Neuronal stem cell (in vitro differentiated cells): ENCODE measurements around the gene C1QTNF6.

ENCODE experiments used
- DNase-seq: peaks from one replicate; pipeline ENCODE4 v3.0.0-alpha.2; 2013; ENCODE audit warnings: low spot score
- H2AFZ ChIP-seq: one replicate; pipeline ENCODE4 v1.6.1; 2013; ENCODE audit warnings: mild to moderate bottlenecking, low read length, inconsistent platforms
- H2AK5ac ChIP-seq: 2 replicates; pipeline ENCODE4 v1.6.1; 2013; ENCODE audit warnings: low read depth, mild to moderate bottlenecking, inconsistent platforms, low read length, moderate library complexity, mixed read lengths
- H2BK120ac ChIP-seq: 2 replicates; pipeline ENCODE4 v1.6.1; 2013; ENCODE audit warnings: low read depth, mild to moderate bottlenecking, inconsistent platforms, low read length, moderate library complexity, mixed read lengths
- H2BK12ac ChIP-seq: one replicate; pipeline ENCODE4 v1.6.1; 2013; ENCODE audit warnings: low read length, inconsistent platforms
- H2BK15ac ChIP-seq: 2 replicates; pipeline ENCODE4 v1.6.1; 2013; ENCODE audit warnings: mild to moderate bottlenecking, low read length, inconsistent platforms, mixed read lengths
- H2BK5ac ChIP-seq: one replicate; pipeline ENCODE4 v1.6.1; 2013; ENCODE audit warnings: inconsistent platforms, mild to moderate bottlenecking, low read length, moderate library complexity
- H3K14ac ChIP-seq: one replicate; pipeline ENCODE4 v1.6.1; 2013; ENCODE audit warnings: low read length, inconsistent platforms
- H3K18ac ChIP-seq: 2 replicates; pipeline ENCODE4 v1.6.1; 2013; ENCODE audit warnings: low read length, inconsistent platforms
- H3K23ac ChIP-seq: 2 replicates; pipeline ENCODE4 v1.6.1; 2013; ENCODE audit warnings: low read depth, mild to moderate bottlenecking, mixed read lengths, low read length, inconsistent platforms; ENCODE audit not compliant: poor library complexity
- H3K27ac ChIP-seq: replicated peaks from 3 replicates; pipeline ENCODE4 v1.5.1; 2013; ENCODE audit warnings: low read length, inconsistent platforms
- H3K27me3 ChIP-seq, 3 experiments: 2 replicates each; pipeline ENCODE4 v1.6.1; 2013; ENCODE audit warnings: low read length in 3 of 3, mild to moderate bottlenecking in 2 of 3, inconsistent platforms in 1 of 3, low read depth in 1 of 3, mixed read lengths in 1 of 3, moderate library complexity in 1 of 3; ENCODE audit not compliant: control insufficient read depth in 3 of 3, insufficient read depth in 3 of 3
- H3K36me3 ChIP-seq, 2 donors: replicated peaks in 1 of 2; 2 replicates each; pipeline ENCODE4 v1.6.1; 2013; ENCODE audit warnings: low read length in 2 of 2; ENCODE audit not compliant: control insufficient read depth in 2 of 2, insufficient read depth in 2 of 2
- H3K4ac ChIP-seq: 2 replicates; pipeline ENCODE4 v1.6.1; 2013; ENCODE audit warnings: inconsistent platforms, mild to moderate bottlenecking, low read length, moderate library complexity
- H3K4me1 ChIP-seq, 2 donors: 1 replicate in 1 of 2; 2 replicates in 1 of 2; pipeline ENCODE4 v1.6.1; 2013; ENCODE audit warnings: low read length in 2 of 2, low read depth in 1 of 2; ENCODE audit not compliant: control insufficient read depth in 2 of 2, insufficient read depth in 1 of 2
- H3K4me2 ChIP-seq: one replicate; pipeline ENCODE4 v1.6.1; 2013; ENCODE audit warnings: mild to moderate bottlenecking, low read length, inconsistent platforms; ENCODE audit not compliant: insufficient read depth, poor library complexity, severe bottlenecking
- H3K4me3 ChIP-seq, 2 donors: 2 replicates each; pipeline ENCODE4 v1.5.1; 2013; ENCODE audit warnings: low read length in 2 of 2, mild to moderate bottlenecking in 2 of 2, inconsistent platforms in 1 of 2, moderate library complexity in 1 of 2
- H3K79me1 ChIP-seq: one replicate; pipeline ENCODE4 v1.6.1; 2013; ENCODE audit warnings: low read depth, mild to moderate bottlenecking, inconsistent platforms, low read length, moderate library complexity
- H3K9ac ChIP-seq: one replicate; pipeline ENCODE4 v1.6.1; 2013; ENCODE audit warnings: mild to moderate bottlenecking, low read depth, low read length, inconsistent platforms; ENCODE audit not compliant: poor library complexity
- H3K9me3 ChIP-seq, 2 donors: replicated peaks in 1 of 2; 2 replicates each; pipeline versions ENCODE3 to v1.6.1; 2013; ENCODE audit warnings: low read length in 2 of 2, mild to moderate bottlenecking in 2 of 2, inconsistent platforms in 1 of 2, low read depth in 1 of 2, mixed read lengths in 1 of 2, moderate library complexity in 1 of 2; ENCODE audit not compliant: control insufficient read depth in 2 of 2, insufficient read depth in 1 of 2
- H4K8ac ChIP-seq: one replicate; pipeline ENCODE4 v1.6.1; 2013; ENCODE audit warnings: low read depth, mild to moderate bottlenecking, inconsistent platforms, low read length, moderate library complexity
- H4K91ac ChIP-seq: one replicate; pipeline ENCODE4 v1.6.1; 2013; ENCODE audit warnings: low read length, low read depth, mild to moderate bottlenecking, inconsistent platforms; ENCODE audit not compliant: poor library complexity
- WGBS, 2 donors: extraction: QIAGEN DNeasy Blood & Tissue Kit; methylation state at CpG; one replicate each; pipeline ENCODE4 v1.1.7; 2013; ENCODE audit warnings: missing lambda C conversion rate in 2 of 2, mixed read lengths in 1 of 2; ENCODE audit not compliant: insufficient read length in 2 of 2, insufficient replicate concordance in 1 of 2; ENCODE audit errors: extremely low coverage in 2 of 2; 5-methylcytosine and 5-hydroxymethylcytosine counted together

The C1QTNF6 gene

DNA sequence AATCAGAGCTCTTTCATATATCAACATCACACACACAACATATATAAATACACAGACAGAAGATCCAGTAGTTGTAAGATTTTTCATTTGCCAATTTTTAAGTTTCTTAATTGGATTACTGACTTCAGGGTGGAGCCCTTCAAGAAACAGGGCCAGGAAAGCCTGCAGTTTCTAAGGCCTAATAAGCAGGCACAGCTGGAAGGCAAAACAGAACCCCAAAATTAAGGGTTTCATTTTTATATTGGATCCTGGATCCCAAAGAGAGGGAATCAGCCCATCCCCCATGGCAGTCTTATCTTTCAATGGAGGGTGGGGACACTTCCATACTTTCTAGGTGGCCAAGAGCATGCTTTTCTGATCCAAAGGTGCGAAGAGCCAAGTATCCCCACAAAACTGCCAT, 4.7 kb upstream of the C1QTNF6 start:
- no peak overlapping the region for H3K14ac ChIP-seq

DNA sequence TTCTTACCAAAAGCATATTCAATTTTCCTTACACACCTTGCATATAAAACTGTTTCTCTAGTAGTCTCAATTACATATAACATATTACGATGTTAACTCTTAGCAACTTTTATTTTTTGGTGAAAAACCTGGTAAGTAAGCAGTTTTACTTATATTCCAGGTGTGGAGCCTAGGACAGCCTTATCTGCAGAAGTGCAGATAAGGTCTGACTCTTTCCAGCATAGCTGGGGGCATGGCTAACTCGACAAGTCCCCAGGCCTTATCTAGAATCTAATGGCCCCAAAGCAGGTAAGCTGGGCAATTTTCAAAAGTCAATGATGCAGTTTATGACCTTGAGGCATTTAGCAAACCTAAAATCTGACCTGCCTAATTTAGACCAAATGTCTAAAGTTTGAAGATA, 4.2 kb upstream of the C1QTNF6 start:
- no peak overlapping the region for H3K14ac ChIP-seq
- H3K36me3 ChIP-seq: peaks cover 0 to 4% of the 10 kb centered on the region in 2 donors
- H3K4ac ChIP-seq: no peak overlapping the region
- H3K9ac ChIP-seq: no peak overlapping the region
- H3K23ac ChIP-seq: no peak overlapping the region
- no peak overlapping the region for H2BK15ac ChIP-seq
- no peaks in the 10 kb centered on the region for H3K27me3 ChIP-seq
- no peaks in the 10 kb centered on the region for H3K79me1 ChIP-seq
- no peak overlapping the region for H2BK12ac ChIP-seq
- no CpG with 5 or more reads among the region's 2 CpGs for WGBS, 2 donors
- H3K18ac ChIP-seq: no peak overlapping the region
- H2BK5ac ChIP-seq: no peak overlapping the region
- H4K91ac ChIP-seq: no peak overlapping the region
- no peak for DNase-seq
- no peak overlapping the region for H3K4me2 ChIP-seq
- no peak overlapping the region for H4K8ac ChIP-seq
- H2AFZ ChIP-seq: no peak overlapping the region
- H2AK5ac ChIP-seq: no peak overlapping the region
- H3K4me3 ChIP-seq: no peak overlapping the region
- peaks cover 0 to 27% of the 10 kb centered on the region in 2 donors for H3K9me3 ChIP-seq
- no peak overlapping the region for H2BK120ac ChIP-seq
- H3K4me1 ChIP-seq: peaks cover 13 to 21% of the 10 kb centered on the region in 2 donors
- no peak overlapping the region for H3K27ac ChIP-seq

More for the DNA sequence above, 4.7 kb upstream of the C1QTNF6 start:
- H4K8ac ChIP-seq: no peak overlapping the region
- no peak overlapping the region for H3K9ac ChIP-seq
- H3K27me3 ChIP-seq: no peaks in the 10 kb centered on the region
- H3K79me1 ChIP-seq: peaks cover 2% of the 10 kb centered on the region
- H3K4ac ChIP-seq: no peak overlapping the region
- H2BK5ac ChIP-seq: no peak overlapping the region
- peaks cover 15 to 18% of the 10 kb centered on the region in 2 donors for H3K4me1 ChIP-seq
- H2BK120ac ChIP-seq: no peak overlapping the region
- H2AFZ ChIP-seq: no peak overlapping the region
- H4K91ac ChIP-seq: no peak overlapping the region
- no peak for DNase-seq
- H3K18ac ChIP-seq: no peak overlapping the region
- H3K27ac ChIP-seq: no peak overlapping the region
- no peak overlapping the region for H3K4me2 ChIP-seq
- no peak overlapping the region for H3K23ac ChIP-seq
- H2AK5ac ChIP-seq: no peak overlapping the region
- H3K9me3 ChIP-seq: peaks cover 0 to 27% of the 10 kb centered on the region in 2 donors
- H3K4me3 ChIP-seq: no peak overlapping the region
- H2BK15ac ChIP-seq: no peak overlapping the region
- no peak overlapping the region for H2BK12ac ChIP-seq
- no CpG with 5 or more reads among the region's 1 CpG for WGBS, 2 donors
- H3K36me3 ChIP-seq: peaks cover 0 to 4% of the 10 kb centered on the region in 2 donors

DNA sequence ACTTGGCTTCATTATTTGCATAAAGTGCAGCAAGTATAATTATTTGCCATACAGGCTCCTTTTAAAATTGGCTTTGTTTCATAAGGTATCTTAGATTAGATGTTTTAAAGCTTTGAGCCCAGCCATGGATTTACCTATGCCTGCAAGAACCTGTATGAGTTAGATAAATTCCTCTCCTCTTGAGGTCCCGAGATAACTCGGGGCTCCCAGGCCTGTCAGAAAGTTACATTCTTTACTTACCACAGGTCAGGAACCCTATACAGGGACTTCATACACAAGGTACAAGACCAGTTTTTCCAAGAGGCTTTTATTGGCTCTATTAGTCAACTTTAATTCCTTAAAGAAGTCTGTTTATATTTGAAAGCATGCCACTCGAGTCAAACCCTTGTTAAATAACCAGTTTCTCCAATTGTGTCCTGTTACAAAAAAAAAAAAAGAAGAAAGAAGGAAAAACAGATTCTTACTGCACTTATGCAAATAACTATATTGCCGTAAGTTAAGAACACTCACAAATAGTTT, 2.3 kb upstream of the C1QTNF6 start:
- Histone ChIP-seq H2BK120ac (no peak overlapping the region), H4K8ac (no peak overlapping the region), H3K9me3 (peaks cover 0 to 27% of the 10 kb centered on the region in 2 donors), H4K91ac (no peak overlapping the region), H2AK5ac (no peak overlapping the region), H3K36me3 (peaks cover 0 to 12% of the 10 kb centered on the region in 2 donors), H3K18ac (no peak overlapping the region), H3K4me3 (no peak overlapping the region), H3K27ac (no peak overlapping the region), H2AFZ (no peak overlapping the region), H3K9ac (no peak overlapping the region), H3K27me3 (no peaks in the 10 kb centered on the region), H3K14ac (no peak overlapping the region), H3K4me1 (peaks cover 10 to 25% of the 10 kb centered on the region in 2 donors), H2BK15ac (no peak overlapping the region), H3K4me2 (no peak overlapping the region), H3K23ac (no peak overlapping the region), H3K79me1 (no peaks in the 10 kb centered on the region), H2BK5ac (no peak overlapping the region), H3K4ac (no peak overlapping the region), H2BK12ac (no peak overlapping the region)
- no CpG with 5 or more reads among the region's 4 CpGs for WGBS, 2 donors
- DNase-seq: no peak

DNA sequence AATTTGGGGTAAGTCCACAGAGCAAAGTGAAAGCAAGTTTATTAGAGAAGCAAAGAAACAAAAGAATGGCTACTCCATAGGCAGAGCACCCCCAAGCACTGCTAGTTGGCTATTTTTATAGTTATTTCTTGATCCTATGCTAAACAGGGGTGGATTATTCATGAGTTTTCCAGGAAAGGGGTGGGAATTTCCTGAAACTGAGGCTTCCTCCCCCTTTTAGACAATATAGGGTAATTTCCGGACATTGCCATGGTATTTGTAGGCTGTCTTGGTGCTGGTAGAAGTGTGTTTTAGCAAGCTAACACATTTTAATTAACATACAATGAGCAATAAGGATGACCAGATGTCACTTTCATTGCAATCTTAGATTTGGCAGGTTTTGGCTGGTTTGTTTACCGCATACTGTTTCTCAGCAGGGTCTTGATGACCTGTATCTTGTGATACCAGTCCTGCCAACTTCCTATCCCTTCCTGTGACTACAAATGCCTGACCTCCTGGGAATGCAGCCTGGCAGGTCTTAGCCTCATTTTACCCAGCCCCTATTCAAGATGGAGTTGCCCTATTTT, 937 bp upstream of the C1QTNF6 start:
- peaks cover 10 to 25% of the 10 kb centered on the region in 2 donors for H3K4me1 ChIP-seq
- no peak overlapping the region for H2AK5ac ChIP-seq
- no peak overlapping the region for H4K91ac ChIP-seq
- H3K4me3 ChIP-seq: peak overlapping the region in 1 of 2 donors; percentile 89
- no peaks in the 10 kb centered on the region for H3K79me1 ChIP-seq
- no peak overlapping the region for H2BK5ac ChIP-seq
- H3K9ac ChIP-seq: no peak overlapping the region
- H2BK12ac ChIP-seq: no peak overlapping the region
- H3K18ac ChIP-seq: no peak overlapping the region
- H3K4me2 ChIP-seq: no peak overlapping the region
- no peak overlapping the region for H3K4ac ChIP-seq
- H3K27me3 ChIP-seq: no peaks in the 10 kb centered on the region
- H3K9me3 ChIP-seq: peaks cover 0 to 27% of the 10 kb centered on the region in 2 donors
- H3K23ac ChIP-seq: no peak overlapping the region
- H2BK120ac ChIP-seq: no peak overlapping the region
- no peak for DNase-seq
- no peak overlapping the region for H3K14ac ChIP-seq
- no peak overlapping the region for H4K8ac ChIP-seq
- peak overlapping the region; percentile 91 for H3K27ac ChIP-seq
- peak overlapping the region; percentile 72 for H2AFZ ChIP-seq
- no peak overlapping the region for H2BK15ac ChIP-seq
- WGBS, 2 donors: no CpG with 5 or more reads among the region's 2 CpGs
- H3K36me3 ChIP-seq: peaks cover 0 to 26% of the 10 kb centered on the region in 2 donors
